Activated naive CD8-positive, alpha-beta T cell (primary cell): ENCODE data around the gene GGT5.

Experiments used
- H3K27ac Mint-ChIP-seq: one replicate; pipeline ENCODE4 v1.8.0; 2021; ENCODE audit warnings: mixed read lengths
- H3K27me3 Mint-ChIP-seq: one replicate; pipeline ENCODE4 v1.8.0; 2021; ENCODE audit warnings: mixed read lengths
- H3K36me3 Mint-ChIP-seq: one replicate; pipeline ENCODE4 v1.8.0; 2021; ENCODE audit warnings: mixed read lengths
- H3K4me1 Mint-ChIP-seq: one replicate; pipeline ENCODE4 v1.8.0; 2021; ENCODE audit warnings: low read depth, mixed read lengths
- H3K4me3 Mint-ChIP-seq: one replicate; pipeline ENCODE4 v1.8.0; 2021; ENCODE audit warnings: mild to moderate bottlenecking, mixed read lengths
- H3K9me3 Mint-ChIP-seq: one replicate; pipeline ENCODE4 v1.8.0; 2021; ENCODE audit warnings: low read depth, mixed read lengths

Gene GGT5

DNA sequence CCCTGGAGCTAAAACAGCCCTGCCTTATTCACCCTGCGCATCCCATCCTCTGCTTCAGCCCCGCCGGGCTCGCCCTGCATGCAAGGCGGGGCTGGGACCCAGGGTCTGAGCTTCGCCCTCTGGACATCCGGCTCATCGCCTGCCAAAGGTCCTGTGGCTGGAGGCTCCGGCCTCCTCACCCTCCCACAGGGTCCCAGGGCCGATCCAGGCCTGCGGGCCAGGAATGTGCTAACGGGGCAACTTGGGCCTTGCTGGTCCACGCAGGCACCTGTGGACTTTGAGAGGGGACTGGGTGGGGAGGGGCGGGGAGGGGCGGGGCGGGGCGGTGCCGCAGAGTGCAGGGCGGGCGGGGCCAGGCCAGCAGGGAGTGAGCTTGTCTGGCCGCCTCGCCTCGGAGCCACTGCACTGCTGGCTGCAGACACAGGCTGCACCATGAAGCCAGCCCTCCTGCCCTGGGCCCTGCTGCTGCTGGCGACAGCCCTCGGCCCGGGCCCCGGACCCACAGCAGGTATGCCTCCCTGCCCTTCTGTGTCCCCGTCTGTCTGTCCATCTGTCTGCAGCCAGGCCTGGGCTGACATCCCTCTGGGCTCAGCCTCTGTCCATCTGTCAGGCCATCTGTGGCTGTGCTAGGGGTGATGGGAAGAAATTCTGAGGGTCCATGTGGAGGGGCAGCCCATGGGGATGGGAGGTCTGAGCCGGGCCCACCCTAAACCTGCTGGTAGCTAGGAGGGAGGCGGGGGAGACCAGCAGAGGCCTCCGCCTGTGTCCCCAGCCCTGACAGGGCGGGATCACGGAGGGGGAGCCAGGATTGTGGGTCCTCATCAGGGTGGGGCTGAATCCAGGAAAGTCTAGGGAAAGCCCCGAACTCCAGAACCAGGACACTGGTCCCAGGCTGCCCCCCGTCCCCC lies 63.5 kb downstream of the GGT5 start, which contains the start of gene SUSD2:
SUSD2 (plus strand) TSS at position 400 of the 908 bp plus-strand sequence; CDS start at position 433, 33 bp downstream.
- Mint-ChIP-seq H3K9me3 (no peaks in the 10 kb centered on the region), H3K27me3 (no peaks in the 10 kb centered on the region), H3K4me3 (no peak within 1 kb of the TSS), H3K4me1 (no peaks in the 10 kb centered on the region), H3K27ac (no peak within 1 kb of the TSS), H3K36me3 (no peaks in the 10 kb centered on the region)

DNA sequence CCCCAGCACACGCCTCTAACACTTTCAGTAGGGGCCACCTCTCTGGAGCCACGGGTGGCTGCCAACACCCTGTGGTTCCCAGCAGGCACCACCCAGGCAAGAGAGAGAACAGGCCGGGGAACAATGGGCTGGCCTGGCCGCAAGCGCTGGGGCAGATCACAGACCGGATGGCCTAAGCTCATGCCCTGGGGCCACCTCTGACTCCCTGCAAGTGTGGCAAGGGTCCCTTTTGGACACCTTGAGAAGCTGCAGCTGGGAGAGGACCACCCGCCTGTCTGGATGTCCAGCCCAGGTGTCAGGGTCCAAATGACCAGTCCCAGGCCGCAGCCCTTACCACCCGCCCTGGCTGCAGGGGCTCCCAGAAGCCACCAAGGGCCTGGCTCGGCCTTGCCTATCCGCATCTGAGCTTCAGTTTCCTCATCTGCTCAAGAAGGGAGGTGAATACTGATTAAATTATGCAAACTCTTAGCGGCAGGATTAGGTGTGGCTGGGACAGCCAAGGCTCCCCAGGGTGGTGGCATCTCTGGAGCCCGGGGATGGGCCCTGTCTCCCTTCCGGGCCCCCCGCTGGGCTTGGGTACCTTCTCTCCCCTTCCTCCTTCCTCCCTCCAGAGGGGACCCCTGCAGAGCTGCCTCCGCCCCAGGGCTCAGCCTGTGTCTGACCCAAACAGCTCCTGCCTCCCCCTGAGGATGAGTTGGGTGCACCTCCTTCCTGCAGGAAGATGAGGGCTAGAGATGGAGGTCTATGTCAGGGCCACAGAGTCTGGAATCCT lies 64.4 kb downstream of the GGT5 start:
- Mint-ChIP-seq H3K4me3 (no peak overlapping the region), H3K27me3 (no peaks in the 10 kb centered on the region), H3K4me1 (no peaks in the 10 kb centered on the region), H3K9me3 (no peaks in the 10 kb centered on the region), H3K27ac (no peak overlapping the region), H3K36me3 (no peaks in the 10 kb centered on the region)

DNA sequence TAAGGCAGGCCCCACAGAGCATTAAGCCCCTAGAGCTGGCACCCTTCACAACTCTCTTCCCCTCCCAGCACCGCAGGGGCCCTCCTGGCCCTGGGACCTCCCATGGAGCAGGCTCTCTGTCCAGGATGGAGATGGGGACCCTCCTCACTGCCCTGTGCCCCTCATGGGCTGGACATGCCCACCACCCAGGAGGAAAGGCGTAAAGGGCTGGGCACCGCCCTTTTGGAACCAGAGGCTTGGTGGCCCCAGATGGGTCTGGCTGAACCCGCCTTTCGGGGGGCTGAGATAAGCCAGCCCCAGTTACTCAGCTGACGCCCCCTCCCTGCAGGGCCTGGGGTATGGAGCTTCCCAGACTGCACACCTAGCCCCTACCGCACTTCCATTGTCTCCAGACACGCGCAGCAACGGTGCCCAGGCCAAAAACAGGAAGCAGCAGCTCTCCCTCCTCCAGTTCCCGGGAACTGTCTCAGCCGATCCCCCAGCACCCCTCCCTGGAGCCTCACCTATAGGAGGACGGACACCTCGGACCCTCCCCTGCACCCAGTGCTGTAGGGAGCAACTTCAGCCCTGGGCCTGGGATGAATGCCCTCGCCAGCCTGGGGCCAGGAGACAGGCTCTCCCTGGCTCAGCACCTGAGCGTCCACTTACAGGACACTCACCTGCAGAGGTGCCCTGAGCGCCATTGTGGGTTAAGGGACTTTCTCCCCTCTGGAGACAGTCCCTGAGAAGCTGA lies 65.2 kb downstream of the GGT5 start:
- no peak overlapping the region for H3K27ac Mint-ChIP-seq
- no peaks in the 10 kb centered on the region for H3K9me3 Mint-ChIP-seq
- H3K4me1 Mint-ChIP-seq = peaks cover 2% of the 10 kb centered on the region
- no peaks in the 10 kb centered on the region for H3K36me3 Mint-ChIP-seq
- no peak overlapping the region for H3K4me3 Mint-ChIP-seq
- H3K27me3 Mint-ChIP-seq = no peaks in the 10 kb centered on the region

DNA sequence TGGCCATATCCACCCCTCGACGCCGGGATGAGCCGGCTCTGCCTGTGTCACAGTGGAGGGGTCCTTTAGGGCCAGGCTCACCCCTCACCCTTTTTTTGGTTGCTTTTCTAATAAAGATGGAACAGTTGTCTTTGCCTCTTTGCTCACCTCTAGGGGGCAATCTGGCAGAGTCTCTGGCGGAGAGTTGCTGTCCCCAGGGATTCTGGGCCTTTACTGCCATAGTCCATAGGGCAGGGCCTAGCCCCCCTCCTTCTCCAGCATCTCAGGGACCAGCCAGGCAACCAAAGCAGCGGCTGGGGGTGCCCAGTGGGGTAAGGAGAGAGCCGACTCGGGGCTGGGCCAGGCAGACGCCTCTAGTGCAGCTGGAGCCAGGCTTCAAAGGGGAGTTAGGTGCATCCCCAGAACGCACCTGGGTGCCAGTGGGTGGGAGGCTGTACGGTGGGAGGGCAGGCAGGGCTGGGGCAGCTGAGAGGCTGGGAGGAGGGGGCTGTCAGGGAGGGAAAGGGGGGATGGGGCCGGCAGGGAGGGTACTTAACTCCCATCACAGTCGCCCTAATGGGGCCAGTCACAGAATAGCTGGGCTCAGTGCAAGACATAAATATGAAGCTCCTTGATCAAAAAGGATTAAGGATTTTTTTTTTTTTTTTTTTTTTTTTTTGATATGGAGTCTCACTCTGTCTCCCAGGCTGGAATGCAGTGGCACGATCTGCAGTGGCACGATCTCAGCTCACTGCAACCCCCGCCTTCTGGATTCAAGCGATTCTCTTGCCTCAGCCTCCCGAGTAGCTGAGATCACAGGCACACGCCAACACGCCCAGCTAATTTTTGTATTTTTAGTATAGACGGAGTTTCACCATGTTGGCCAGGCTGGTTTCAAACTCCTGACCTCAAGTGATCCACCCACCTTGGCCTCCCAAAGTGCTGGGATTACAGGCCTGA lies 66.1 kb downstream of the GGT5 start:
- Mint-ChIP-seq H3K27ac (peak overlapping the region; percentile 77), H3K4me1 (peaks cover 2% of the 10 kb centered on the region), H3K4me3 (no peak overlapping the region), H3K27me3 (no peaks in the 10 kb centered on the region), H3K9me3 (no peaks in the 10 kb centered on the region), H3K36me3 (no peaks in the 10 kb centered on the region)

DNA sequence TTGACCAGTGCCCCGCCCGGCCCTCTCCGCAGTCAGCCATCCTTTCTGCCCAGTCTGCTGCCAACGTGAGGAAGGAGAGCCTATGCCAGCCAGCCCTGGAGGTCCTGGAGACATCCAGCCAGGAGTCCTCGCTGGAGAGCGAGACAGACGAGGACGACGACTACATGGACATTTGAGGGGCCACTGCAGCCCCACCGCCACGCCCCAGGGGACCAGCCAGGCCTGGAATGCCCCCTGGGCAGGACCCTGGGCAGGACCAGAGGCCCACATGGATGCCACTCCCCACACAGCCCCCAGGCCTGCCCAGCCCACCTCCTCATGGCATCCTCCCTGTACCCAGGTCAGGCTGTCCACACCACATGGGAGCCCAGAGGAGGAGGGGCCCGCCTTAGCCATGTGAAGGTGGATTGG lies 66.9 kb downstream of the GGT5 start:
- peaks cover 3% of the 10 kb centered on the region for H3K4me1 Mint-ChIP-seq
- H3K4me3 Mint-ChIP-seq = no peak overlapping the region
- H3K27me3 Mint-ChIP-seq = no peaks in the 10 kb centered on the region
- no peak overlapping the region for H3K27ac Mint-ChIP-seq
- no peaks in the 10 kb centered on the region for H3K36me3 Mint-ChIP-seq
- no peaks in the 10 kb centered on the region for H3K9me3 Mint-ChIP-seq

DNA sequence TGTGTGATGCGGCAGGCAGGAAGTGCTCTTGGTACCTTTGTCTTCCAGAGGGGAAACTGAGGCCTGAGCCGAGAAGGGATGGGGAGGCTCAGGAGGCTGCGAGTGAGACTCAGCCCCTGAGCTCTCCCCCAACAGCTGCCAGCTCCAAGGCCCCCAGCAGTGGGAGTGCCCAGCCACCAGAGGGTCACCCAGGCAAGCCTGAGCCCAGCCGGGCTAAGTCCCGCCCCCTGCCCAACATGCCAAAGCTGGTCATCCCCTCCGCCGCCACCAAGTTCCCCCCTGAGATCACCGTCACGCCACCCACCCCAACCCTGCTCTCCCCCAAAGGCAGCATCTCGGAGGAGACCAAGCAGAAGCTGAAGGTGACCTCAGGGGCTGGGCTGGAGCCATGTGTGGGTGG lies 67.4 kb downstream of the GGT5 start:
- Mint-ChIP-seq H3K27ac (no peak overlapping the region), H3K4me3 (no peak overlapping the region), H3K36me3 (no peaks in the 10 kb centered on the region), H3K9me3 (no peaks in the 10 kb centered on the region), H3K27me3 (no peaks in the 10 kb centered on the region), H3K4me1 (peaks cover 3% of the 10 kb centered on the region)

DNA sequence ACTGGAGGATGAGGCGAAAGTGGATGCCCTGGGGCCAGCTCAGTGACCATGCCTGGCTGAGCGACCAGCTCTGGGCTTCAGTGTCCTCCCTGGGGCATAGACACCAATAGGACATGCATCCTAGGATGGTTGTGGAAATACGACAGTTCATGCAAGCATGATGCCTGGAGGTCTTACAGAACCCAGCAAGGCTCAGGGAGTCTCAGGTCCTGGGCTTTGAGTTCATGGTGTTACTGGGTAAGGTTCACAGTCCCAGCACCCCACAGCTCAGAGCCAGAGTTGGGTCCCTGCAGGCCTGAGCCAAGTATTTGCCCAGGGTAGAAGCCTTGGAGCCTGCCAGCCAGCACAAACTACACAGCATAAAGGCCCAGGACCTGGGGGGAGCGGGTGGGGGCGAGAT lies 67.8 kb downstream of the GGT5 start:
- no peak overlapping the region for H3K27ac Mint-ChIP-seq
- H3K4me3 Mint-ChIP-seq = no peak overlapping the region

DNA sequence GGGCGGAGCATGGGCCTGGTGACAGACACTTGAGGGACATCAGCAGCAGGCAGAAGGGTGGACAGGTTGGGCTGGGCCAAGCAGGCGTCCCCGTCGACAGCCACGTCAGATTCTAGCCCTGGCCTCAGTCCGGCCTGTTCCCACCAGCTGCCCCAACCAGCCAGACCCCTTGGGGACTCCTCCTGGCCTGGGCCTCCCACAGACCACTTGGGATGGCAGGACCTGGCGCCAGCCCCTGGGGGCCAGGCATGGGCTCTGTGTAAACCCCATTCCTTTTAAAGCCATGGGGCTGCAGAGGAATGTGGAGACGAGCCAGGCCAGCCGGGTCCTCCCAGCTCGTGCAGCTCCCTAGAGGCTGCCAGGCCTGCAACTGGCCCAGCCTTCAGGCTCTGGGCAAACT lies 68.3 kb downstream of the GGT5 start:
- peaks cover 3% of the 10 kb centered on the region for H3K4me1 Mint-ChIP-seq
- no peaks in the 10 kb centered on the region for H3K36me3 Mint-ChIP-seq
- H3K9me3 Mint-ChIP-seq = no peaks in the 10 kb centered on the region
- H3K4me3 Mint-ChIP-seq = no peak overlapping the region
- no peak overlapping the region for H3K27ac Mint-ChIP-seq
- no peaks in the 10 kb centered on the region for H3K27me3 Mint-ChIP-seq

More for the DNA sequence above, 67.8 kb downstream of the GGT5 start:
- Mint-ChIP-seq H3K27me3 (no peaks in the 10 kb centered on the region), H3K9me3 (no peaks in the 10 kb centered on the region), H3K4me1 (peaks cover 3% of the 10 kb centered on the region), H3K36me3 (no peaks in the 10 kb centered on the region)

DNA sequence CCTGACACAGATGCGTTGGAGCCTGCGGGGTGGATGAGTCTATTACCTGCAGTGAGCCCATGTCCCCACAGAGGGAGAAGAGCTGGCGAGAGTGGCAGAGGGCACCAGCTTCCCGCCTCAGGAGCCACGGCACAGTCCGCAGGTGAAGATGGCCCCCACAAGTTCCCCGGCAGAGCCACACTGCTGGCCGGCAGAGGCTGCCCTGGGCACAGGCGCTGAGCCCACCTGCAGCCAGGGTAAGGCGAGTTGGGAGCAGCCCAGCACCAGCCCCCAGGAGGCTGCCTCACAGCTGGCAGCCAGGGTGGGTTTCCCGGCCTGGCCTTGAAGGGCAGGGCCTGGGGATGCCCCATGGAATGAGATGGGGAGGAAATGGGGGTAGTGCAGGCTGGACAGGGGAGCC lies 68.8 kb downstream of the GGT5 start:
- Mint-ChIP-seq H3K4me3 (no peak overlapping the region), H3K4me1 (peaks cover 3% of the 10 kb centered on the region), H3K27me3 (no peaks in the 10 kb centered on the region), H3K9me3 (no peaks in the 10 kb centered on the region), H3K27ac (peak overlapping the region; percentile 28), H3K36me3 (no peaks in the 10 kb centered on the region)

DNA sequence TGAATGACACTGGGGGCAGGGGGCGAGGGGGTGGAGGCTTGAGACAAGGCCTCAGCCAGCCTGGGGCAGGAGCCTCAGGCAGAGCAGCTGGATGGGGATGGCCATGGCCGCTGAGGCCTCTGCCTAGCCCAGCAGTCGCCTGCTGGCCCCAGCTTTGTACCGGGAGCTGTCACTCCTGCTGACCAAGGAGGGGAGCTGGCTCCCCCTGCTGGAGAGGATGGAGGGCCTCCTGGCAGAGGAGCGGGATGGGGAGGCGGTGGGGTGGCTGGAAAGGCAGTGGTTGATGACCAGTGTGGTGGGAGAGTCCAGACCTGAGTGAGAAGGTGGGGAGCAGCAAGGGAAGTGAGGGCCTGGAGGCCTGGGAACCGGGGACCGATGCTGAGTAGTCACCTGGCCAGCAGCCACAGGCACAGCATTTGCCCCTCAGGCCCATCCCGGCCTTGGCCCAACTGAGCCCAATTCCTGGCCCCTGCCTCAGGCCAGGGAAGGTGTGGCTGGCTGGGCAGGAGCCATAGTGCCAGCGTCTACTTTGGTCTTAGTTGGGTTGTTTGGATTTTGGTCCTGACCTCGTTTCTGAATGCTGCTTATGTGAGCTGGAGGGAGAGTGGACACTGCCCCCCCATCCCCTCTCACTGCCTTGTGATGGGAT lies 69.6 kb downstream of the GGT5 start:
- H3K9me3 Mint-ChIP-seq = no peaks in the 10 kb centered on the region
- H3K36me3 Mint-ChIP-seq = no peaks in the 10 kb centered on the region
- peak overlapping the region; percentile 58 for H3K27ac Mint-ChIP-seq
- peaks cover 3% of the 10 kb centered on the region for H3K4me1 Mint-ChIP-seq
- H3K27me3 Mint-ChIP-seq = no peaks in the 10 kb centered on the region
- no peak overlapping the region for H3K4me3 Mint-ChIP-seq

DNA sequence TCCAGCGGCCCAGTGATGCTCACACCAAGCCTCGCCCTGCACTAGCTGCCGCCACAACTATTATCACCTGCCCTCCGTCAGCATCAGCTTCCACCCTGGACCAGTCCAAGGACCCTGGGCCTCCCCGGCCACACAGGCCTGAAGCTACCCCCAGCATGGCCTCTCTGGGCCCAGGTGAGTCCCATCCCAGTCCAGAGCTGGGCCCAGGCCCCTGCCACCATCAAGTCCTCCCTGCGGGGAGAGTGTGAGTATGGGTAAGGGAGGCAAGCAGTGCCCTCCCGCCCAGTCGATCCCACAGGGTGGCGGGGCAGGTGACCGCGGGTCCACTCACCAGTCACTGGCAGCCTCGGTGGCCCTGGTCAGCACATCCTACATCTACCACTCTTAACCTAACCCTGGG lies 73.1 kb downstream of the GGT5 start:
- no peak overlapping the region for H3K4me3 Mint-ChIP-seq
- peak overlapping the region; percentile 72 for H3K27ac Mint-ChIP-seq
- H3K27me3 Mint-ChIP-seq = no peaks in the 10 kb centered on the region
- peaks cover 28% of the 10 kb centered on the region for H3K4me1 Mint-ChIP-seq
- H3K36me3 Mint-ChIP-seq = no peaks in the 10 kb centered on the region
- H3K9me3 Mint-ChIP-seq = no peaks in the 10 kb centered on the region

DNA sequence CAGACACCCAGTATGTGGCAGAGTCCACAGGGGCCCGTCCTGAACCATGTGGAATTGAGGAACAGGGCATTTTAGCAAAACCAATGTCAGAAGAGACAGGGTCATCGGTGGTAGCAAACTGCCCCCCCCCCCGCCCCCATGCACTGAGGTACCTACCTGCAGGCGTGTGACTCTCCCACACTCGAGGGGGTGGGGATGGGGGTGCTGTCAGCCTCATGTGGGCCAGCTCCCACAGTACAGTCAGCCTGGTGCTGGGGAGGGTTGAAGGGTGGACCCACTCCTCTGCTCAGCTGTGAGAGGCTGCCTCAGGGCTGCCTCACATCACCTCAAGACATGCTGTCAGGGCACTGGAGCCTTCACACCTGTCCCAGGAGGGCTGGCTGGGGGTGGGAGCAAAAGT lies 74.2 kb downstream of the GGT5 start:
- Mint-ChIP-seq H3K4me1 (peaks cover 28% of the 10 kb centered on the region), H3K27ac (peak overlapping the region; percentile 46), H3K9me3 (no peaks in the 10 kb centered on the region), H3K27me3 (no peaks in the 10 kb centered on the region), H3K4me3 (no peak overlapping the region), H3K36me3 (no peaks in the 10 kb centered on the region)

DNA sequence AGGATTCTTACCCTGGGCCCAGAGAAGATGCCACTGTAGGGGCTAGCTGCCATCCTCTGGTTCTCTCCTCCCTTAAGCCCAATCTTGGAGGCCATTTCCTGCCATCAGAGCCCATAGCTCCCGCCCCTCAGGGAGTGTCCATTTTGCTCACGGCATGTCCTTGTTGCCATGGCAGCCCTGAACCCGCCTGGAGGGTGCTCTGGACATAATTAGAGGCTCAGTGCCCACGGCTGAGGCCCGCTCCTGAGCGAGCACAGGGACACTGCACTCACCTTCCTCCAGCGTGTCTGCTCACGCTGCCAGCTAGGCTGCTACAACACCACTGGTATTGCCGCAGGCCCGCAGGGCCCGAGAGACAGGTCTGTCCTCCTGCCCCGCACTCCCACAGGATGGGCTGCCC lies 74.7 kb downstream of the GGT5 start:
- Mint-ChIP-seq H3K36me3 (no peaks in the 10 kb centered on the region), H3K4me3 (no peak overlapping the region), H3K4me1 (peaks cover 28% of the 10 kb centered on the region), H3K27ac (peak overlapping the region; percentile 46), H3K27me3 (no peaks in the 10 kb centered on the region), H3K9me3 (no peaks in the 10 kb centered on the region)
